CD4-positive, alpha-beta T cell treated with Interferon gamma for 1 hour (primary cell): ENCODE data around the gene VMO1.

Experiments used
- DNase-seq: peaks from one replicate; pipeline ENCODE4 v3.0.0-alpha.2; 2020

The VMO1 gene

GRCh38 chr17:4751932-4752331 is 34.2 kb downstream of the VMO1 start:
- DNase-seq, result no peak

- no peak for DNase-seq
Measured at GRCh38 chr17:4750606-4751005, 35.6 kb downstream of the VMO1 start.

- DNase-seq, result no peak
Measured at GRCh38 chr17:4748686-4749085, 37.5 kb downstream of the VMO1 start.

- peak; percentile 59 for DNase-seq
Measured at GRCh38 chr17:4747847-4748246, 38.3 kb downstream of the VMO1 start.

- DNase-seq, result no peak
Measured at GRCh38 chr17:4744999-4745969, 40.9 kb downstream of the VMO1 start.

GRCh38 chr17:4743898-4744297 is 42.3 kb downstream of the VMO1 start:
- DNase-seq, result no peak

- no peak for DNase-seq
Measured at GRCh38 chr17:4743216-4743615, 42.9 kb downstream of the VMO1 start.

GRCh38 chr17:4742629-4743028 is 43.5 kb downstream of the VMO1 start:
- DNase-seq, result no peak

GRCh38 chr17:4742133-4742532 is 44.0 kb downstream of the VMO1 start:
- no peak for DNase-seq

GRCh38 chr17:4741544-4741943 is 44.6 kb downstream of the VMO1 start:
- DNase-seq, result no peak

- DNase-seq, result no peak
Measured at GRCh38 chr17:4740584-4740983, 45.6 kb downstream of the VMO1 start.

GRCh38 chr17:4740025-4740351 is 46.2 kb downstream of the VMO1 start:
- DNase-seq, result no peak

GRCh38 chr17:4739122-4740024 is 46.8 kb downstream of the VMO1 start, which contains the start of the genes CXCL16 and ZMYND15:
CXCL16 (minus strand) TSS chr17:4739928; CDS start chr17:4739339, 589 bp downstream.
ZMYND15 (plus strand) TSS chr17:4739833; CDS start chr17:4740549, 716 bp downstream.
- DNase-seq, result peak; percentile 77

GRCh38 chr17:4738136-4739121 is 47.7 kb downstream of the VMO1 start:
- DNase-seq, result peak; percentile 40

GRCh38 chr17:4735876-4736651 is 50.1 kb downstream of the VMO1 start:
- peak; percentile 65 for DNase-seq
